Calu3 (cell line): ENCODE measurements around the gene C1QTNF5. TPM values are rescaled to one million over a fixed set of nuclear protein-coding genes. Genes with fewer than 3 reads are reported as not detected.
A peak's percentile ranks its signal among the peaks of the same experiment; 100 is the strongest.

Experiments
- BruUV-seq: library from RNA; stranded (reverse); fragments of 400-500 nt; replicated peaks from 2 replicates; lab custom pipeline; 2021; lab: Mats Ljungman, UMichigan
- CTCF ChIA-PET: fragments of 300-600 bp; sonication (Branson Sonifier 250); formaldehyde crosslinking; loops from one replicate; lab custom pipeline; 2022; ENCODE audit warnings: antibody characterized with exemption; lab: Charles Lee
- DNase-seq: peaks from one replicate; pipeline ENCODE4 v3.0.0; 2022
- H3K27ac Mint-ChIP-seq: one replicate; pipeline ENCODE4 v1.8.0; 2022; ENCODE audit warnings: mixed read lengths; ENCODE audit not compliant: unreplicated experiment
- H3K27me3 Mint-ChIP-seq: one replicate; pipeline ENCODE4 v1.8.0; 2022; ENCODE audit warnings: mixed read lengths; ENCODE audit not compliant: unreplicated experiment
- H3K36me3 Mint-ChIP-seq: one replicate; pipeline ENCODE4 v1.8.0; 2022; ENCODE audit warnings: mild to moderate bottlenecking, moderate library complexity, mixed read lengths; ENCODE audit not compliant: insufficient read depth, unreplicated experiment
- H3K4me1 Mint-ChIP-seq: one replicate; pipeline ENCODE4 v1.8.0; 2022; ENCODE audit warnings: mild to moderate bottlenecking, low read depth, mixed read lengths; ENCODE audit not compliant: unreplicated experiment
- H3K4me3 Mint-ChIP-seq: one replicate; pipeline ENCODE4 v1.8.0; 2022; ENCODE audit warnings: mild to moderate bottlenecking, low read depth, moderate library complexity, mixed read lengths; ENCODE audit not compliant: unreplicated experiment
- H3K9me3 Mint-ChIP-seq: one replicate; pipeline ENCODE4 v1.8.0; 2022; ENCODE audit warnings: low read depth, mixed read lengths; ENCODE audit not compliant: unreplicated experiment
- CTCF ChIP-seq: fragments of 200-600 bp; IDR thresholded peaks from one replicate; pipeline ENCODE4 v1.8.0; 2022; ENCODE audit warnings: antibody characterized with exemption; ENCODE audit not compliant: unreplicated experiment
- intact Hi-C: fragments of 100-400 bp; cut with micrococcal nuclease; formaldehyde crosslinking; loops from one replicate; pipeline ENCODE4 v1.10.0; 2022; ENCODE audit not compliant: unreplicated experiment
- total RNA-seq: library from RNA; stranded (reverse); gene quantifications from 2 replicates; pipeline ENCODE4 v1.2.3, GENCODE V29; 2022

The C1QTNF5 gene
- total RNA-seq, 1 experiment from 2014 or later, result not detected

DNA sequence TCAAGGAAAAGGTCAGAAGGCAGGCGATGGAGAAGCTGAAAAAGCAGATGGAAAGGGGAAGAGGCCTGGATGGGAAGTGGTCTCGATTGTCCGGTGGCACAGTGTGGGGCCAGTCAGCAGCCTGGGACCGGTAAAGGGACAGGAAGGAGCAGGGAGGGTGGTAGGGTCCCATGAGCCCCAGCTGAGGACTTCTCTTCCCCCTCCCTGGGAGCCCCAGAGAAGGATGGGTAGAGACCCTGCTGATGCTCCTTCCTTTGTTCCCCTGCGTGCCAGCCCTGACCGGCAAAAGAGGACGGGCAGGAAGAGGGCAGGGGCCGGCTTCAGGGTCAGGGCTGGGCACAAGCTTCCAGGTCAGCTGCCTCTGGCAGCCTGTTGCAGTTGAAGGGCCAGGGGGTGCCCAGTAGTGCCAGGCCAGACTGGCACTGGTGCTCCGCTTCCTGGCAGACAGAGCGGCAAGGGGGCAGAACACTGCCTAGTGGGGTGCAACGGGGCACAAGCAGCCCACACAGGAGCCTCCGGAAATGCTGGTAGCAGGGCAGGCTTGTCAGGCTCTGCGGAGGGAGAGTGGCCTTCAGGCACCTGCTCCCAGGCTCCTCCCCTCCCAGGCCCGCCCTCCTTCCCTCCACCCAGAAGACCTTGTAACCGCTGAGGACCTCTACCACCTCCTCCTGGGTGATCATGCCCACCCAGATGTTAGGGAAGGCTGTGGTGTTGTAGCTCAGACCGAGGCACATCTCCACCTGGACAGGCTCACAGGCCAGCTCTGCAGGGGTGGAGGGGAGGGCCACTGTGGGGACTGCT is 739 bp upstream of the C1QTNF5 start:
- peaks cover 58% of the 10 kb centered on the region for H3K27me3 Mint-ChIP-seq
- peaks cover 12% of the 10 kb centered on the region for H3K36me3 Mint-ChIP-seq
- TF ChIP-seq CTCF, result no peak
- H3K9me3 Mint-ChIP-seq, result no peaks in the 10 kb centered on the region
- BruUV-seq, result no TSS peak
- peak overlapping the region; percentile 54 for H3K4me3 Mint-ChIP-seq
- intact Hi-C loops, result no loop called here
- DNase-seq, result no peak
- CTCF ChIA-PET, result interaction anchor here (0.7 kb wide), 1 partner anchor 733 kb away, joined by 11 read pairs; no protein-coding TSS in a partner anchor
- peaks cover 8% of the 10 kb centered on the region for H3K4me1 Mint-ChIP-seq
- H3K27ac Mint-ChIP-seq, result no peak overlapping the region

DNA sequence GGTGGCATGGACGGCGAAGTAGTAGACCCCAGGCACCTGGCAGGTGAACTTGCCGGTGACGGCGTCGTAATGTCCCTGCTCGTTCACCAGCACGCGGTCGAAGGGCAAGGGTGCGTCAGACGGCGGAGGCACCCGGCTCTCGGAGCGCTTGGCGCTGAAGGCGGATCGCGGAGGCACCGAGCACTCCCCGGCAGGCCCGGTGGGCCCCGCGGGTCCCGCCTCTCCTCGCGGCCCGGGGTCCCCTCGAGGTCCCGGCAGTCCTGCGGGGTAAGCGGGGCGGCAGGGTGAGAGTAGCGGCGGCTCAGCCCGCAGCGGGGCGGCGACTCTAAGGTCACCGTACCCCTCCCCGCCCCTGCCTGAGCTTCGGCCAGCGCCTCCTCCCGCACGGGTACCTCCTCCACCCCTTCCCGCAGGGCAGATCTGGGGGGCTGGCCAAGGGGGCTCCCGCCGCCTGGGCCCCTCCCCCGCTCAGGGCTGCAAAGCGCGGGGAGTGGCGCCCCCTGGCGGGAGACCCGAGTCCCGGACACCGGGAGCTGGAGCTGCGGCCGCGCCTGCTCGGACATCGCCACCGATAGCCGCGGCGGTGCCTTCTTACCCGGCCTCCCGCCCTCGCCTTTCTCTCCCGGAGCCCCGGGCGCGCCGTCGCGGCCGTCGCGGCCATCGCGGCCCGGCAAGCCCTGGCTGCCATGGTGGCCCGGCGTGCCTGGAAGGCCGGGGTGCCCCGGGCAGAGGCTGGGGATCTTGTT is 921 bp downstream of the C1QTNF5 start:
- TF ChIP-seq CTCF, result peak; percentile 84
- Mint-ChIP-seq H3K9me3 (no peaks in the 10 kb centered on the region), H3K4me3 (peak overlapping the region; percentile 54), H3K4me1 (peaks cover 8% of the 10 kb centered on the region), H3K27me3 (peaks cover 41% of the 10 kb centered on the region), H3K36me3 (peaks cover 25% of the 10 kb centered on the region), H3K27ac (no peak overlapping the region)
- intact Hi-C loops, result no loop called here
- BruUV-seq, result no TSS peak
- CTCF ChIA-PET, result interaction anchor here (0.6 to 2.7 kb wide), 7 partner anchors 24 to 272 kb away, joined by 3 to 9 read pairs (median 3); partner anchors contain the start of gene VPS11
- peak; percentile 71 for DNase-seq

GRCh38 chr11:119338965-119339588 is 1.6 kb downstream of the C1QTNF5 start:
- Mint-ChIP-seq H3K4me3 (peak overlapping the region; percentile 54), H3K4me1 (peaks cover 8% of the 10 kb centered on the region), H3K27me3 (peaks cover 36% of the 10 kb centered on the region), H3K36me3 (peaks cover 32% of the 10 kb centered on the region), H3K9me3 (no peaks in the 10 kb centered on the region), H3K27ac (no peak overlapping the region)
- CTCF ChIA-PET, result interaction anchor here (0.7 to 2.7 kb wide), 10 partner anchors 9 to 235 kb away, joined by 3 to 14 read pairs (median 3); no protein-coding TSS in a partner anchor
- BruUV-seq, result no TSS peak
- no peak for TF ChIP-seq CTCF
- no peak for DNase-seq
- intact Hi-C loops, result no loop called here

- Mint-ChIP-seq H3K4me1 (peaks cover 8% of the 10 kb centered on the region), H3K36me3 (peaks cover 39% of the 10 kb centered on the region), H3K27me3 (peaks cover 29% of the 10 kb centered on the region), H3K27ac (no peak overlapping the region), H3K4me3 (no peak overlapping the region), H3K9me3 (no peaks in the 10 kb centered on the region)
- peak; percentile 74 for DNase-seq
- intact Hi-C loops, result no loop called here
- no TSS peak for BruUV-seq
- CTCF ChIA-PET, result interaction anchor here (0.6 to 2.7 kb wide), 19 partner anchors 10 to 304 kb away, joined by 3 to 14 read pairs (median 4); partner anchors contain the start of gene USP2
- peak; percentile 42 for TF ChIP-seq CTCF
Observed at GRCh38 chr11:119338318-119338890, 2.3 kb downstream of the C1QTNF5 start.
